Measurements from ENCODE around the gene ABL1.

ABL1 gene

GRCh38 chr9:130839132-130840111, 4.4 kb downstream of the ABL1 start:
- TF ChIP-seq, protein P1, sequence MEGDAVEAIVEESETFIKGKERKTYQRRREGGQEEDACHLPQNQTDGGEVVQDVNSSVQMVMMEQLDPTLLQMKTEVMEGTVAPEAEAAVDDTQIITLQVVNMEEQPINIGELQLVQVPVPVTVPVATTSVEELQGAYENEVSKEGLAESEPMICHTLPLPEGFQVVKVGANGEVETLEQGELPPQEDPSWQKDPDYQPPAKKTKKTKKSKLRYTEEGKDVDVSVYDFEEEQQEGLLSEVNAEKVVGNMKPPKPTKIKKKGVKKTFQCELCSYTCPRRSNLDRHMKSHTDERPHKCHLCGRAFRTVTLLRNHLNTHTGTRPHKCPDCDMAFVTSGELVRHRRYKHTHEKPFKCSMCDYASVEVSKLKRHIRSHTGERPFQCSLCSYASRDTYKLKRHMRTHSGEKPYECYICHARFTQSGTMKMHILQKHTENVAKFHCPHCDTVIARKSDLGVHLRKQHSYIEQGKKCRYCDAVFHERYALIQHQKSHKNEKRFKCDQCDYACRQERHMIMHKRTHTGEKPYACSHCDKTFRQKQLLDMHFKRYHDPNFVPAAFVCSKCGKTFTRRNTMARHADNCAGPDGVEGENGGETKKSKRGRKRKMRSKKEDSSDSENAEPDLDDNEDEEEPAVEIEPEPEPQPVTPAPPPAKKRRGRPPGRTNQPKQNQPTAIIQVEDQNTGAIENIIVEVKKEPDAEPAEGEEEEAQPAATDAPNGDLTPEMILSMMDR (IDR thresholded peaks at IDR 0.05; ENCODE audit: low read depth, low read length), result no peak
- no peak for DNase-seq (ENCODE audit: extremely low read depth, low read depth)

DNA sequence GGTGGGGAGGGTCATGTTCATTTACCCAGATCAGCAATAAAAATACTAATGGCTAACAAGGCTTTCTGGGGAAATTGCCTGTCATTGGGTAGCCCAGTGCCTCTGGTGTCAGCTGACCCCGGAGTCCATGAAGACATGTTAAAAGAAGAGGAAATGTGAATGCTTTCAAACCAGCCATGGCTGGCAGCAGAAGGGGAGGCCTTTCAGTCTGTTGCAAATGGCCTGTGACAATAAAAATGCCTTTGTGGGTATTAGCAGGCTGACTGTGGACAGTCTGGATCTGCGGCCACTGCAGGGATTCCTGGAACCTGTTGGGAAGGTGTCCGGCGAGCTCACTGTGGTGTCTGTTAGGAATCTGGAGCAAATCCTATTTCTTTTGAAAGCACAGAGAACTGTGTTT, 7.5 kb downstream of the ABL1 start:
- no peak for DNase-seq (ENCODE audit: extremely low read depth, low read depth)

DNA sequence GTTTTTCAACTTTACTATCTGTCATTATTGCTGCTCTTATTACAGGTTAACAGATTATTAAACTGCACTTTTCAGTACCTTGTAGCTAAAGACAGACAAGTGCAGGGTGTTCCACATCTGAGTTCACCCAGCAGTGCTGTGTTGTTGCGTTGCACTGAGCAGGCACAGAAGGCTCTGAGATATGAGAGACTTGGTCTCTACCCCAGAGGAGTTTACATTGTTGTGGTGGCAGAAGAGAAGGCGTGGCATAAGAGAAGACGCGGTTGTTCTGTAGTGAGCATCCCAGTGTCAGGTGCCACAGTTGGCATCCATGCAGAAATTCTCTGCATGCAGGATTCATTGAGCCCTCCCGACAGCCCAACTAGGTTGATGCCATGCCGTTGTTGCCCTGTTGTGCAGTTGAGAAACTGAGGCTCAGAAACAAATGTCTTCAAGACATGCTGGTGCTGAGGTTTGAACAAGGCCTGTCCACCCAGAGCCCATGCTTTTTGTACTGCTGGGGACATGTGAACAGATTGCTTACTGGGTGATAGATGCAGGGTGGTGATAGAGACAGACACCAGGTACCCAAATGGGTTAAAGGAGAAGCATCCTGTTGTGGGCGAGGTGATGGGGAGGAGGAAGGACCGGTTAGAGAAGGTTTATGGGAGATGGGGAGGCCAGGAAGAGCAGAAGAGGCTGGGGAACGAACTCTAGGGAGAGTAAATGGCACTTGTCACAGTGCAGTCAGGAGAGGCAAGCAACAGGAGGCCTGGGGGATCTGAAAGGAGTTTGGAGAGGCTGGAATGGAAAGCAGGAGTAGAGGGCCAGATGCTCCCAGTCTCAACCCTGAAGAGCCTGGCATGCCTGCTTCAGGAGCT, 8.2 kb downstream of the ABL1 start:
- DNase-seq (ENCODE audit: extremely low read depth, low read depth), result no peak
- TF ChIP-seq, protein P1 (IDR thresholded peaks at IDR 0.05; ENCODE audit: low read depth, low read length), result no peak

More for the DNA sequence above, 7.5 kb downstream of the ABL1 start:
- TF ChIP-seq, protein P1 (IDR thresholded peaks at IDR 0.05; ENCODE audit: low read depth, low read length), result no peak

- TF ChIP-seq, protein P1 (IDR thresholded peaks at IDR 0.05; ENCODE audit: low read depth, low read length), result no peak
- no peak for DNase-seq (ENCODE audit: extremely low read depth, low read depth)
Observed at GRCh38 chr9:130844044-130844451, 9.0 kb downstream of the ABL1 start.

- TF ChIP-seq, protein P1 (IDR thresholded peaks at IDR 0.05; ENCODE audit: low read depth, low read length), result no peak
- no peak for DNase-seq (ENCODE audit: extremely low read depth, low read depth)
Observed at GRCh38 chr9:130845254-130845653, 10.2 kb downstream of the ABL1 start.

DNA sequence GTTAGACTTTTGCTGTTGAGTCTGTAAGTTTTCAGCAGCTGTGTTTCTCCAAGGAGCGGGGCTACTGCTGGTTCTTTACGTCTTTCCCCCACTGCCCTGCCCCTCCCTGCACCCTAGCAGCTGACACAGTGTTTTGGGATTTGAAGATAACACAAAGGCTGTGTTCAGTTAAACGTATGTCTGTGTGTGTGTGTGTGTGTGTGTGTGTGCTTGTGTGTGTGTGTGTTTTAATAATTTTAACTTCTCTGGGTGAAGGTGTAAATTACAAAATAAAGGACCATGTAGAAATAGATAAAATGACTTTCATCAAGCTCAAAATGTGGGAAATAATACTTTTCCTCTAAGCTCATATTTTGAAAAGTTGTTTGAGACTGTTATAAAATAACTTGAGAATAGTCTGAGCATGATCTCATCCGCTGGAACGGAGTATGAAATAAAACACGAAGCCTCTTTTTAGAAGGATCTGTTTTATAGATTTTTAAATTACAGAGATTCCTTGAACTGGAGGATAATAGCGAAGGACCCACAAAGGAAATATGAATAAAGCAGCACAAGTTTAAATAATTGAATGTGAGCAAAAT, 10.9 kb downstream of the ABL1 start:
- no peak for DNase-seq (ENCODE audit: extremely low read depth, low read depth)
- TF ChIP-seq, protein P1 (IDR thresholded peaks at IDR 0.05; ENCODE audit: low read depth, low read length), result no peak

Measured in AG09319 (cell line).